PFSK-1 (cell line): ENCODE results near the gene AGMO.

Source experiments
- FOXP2 ChIP-seq: optimal IDR thresholded peaks from 2 replicates; pipeline ENCODE3; 2011; ENCODE audit warnings: borderline replicate concordance, control low read depth, inconsistent platforms; ENCODE audit not compliant: insufficient read depth; ENCODE audit errors: extremely low read length, extremely low read depth
- POLR2AphosphoS5 ChIP-seq: IDR thresholded peaks from 2 replicates; pipeline ENCODE4 v1.6.1; 2012; ENCODE audit warnings: low read depth, mild to moderate bottlenecking, control low read depth, low read length, moderate library complexity
- SIN3A ChIP-seq: IDR thresholded peaks from 2 replicates; pipeline ENCODE4 v1.6.1; 2012; ENCODE audit warnings: mild to moderate bottlenecking, low read length, moderate library complexity, borderline replicate concordance; ENCODE audit not compliant: insufficient read depth
- TAF1 ChIP-seq: IDR thresholded peaks from 2 replicates; pipeline ENCODE4 v1.6.1; 2012; ENCODE audit warnings: low read length, control low read depth, borderline replicate concordance; ENCODE audit not compliant: insufficient read depth
- TF ChIP-seq, protein P1 (sequence below), 2 experiments: IDR thresholded peaks; 2 replicates each; pipeline versions ENCODE4 v1.6.1 to v1.8.0; 2011 to 2012; ENCODE audit warnings: low read depth in 2 of 2, low read length in 2 of 2, control low read depth in 1 of 2, inconsistent platforms in 1 of 2, mild to moderate bottlenecking in 1 of 2, moderate library complexity in 1 of 2; ENCODE audit not compliant: insufficient read depth in 1 of 2

Gene AGMO

DNA sequence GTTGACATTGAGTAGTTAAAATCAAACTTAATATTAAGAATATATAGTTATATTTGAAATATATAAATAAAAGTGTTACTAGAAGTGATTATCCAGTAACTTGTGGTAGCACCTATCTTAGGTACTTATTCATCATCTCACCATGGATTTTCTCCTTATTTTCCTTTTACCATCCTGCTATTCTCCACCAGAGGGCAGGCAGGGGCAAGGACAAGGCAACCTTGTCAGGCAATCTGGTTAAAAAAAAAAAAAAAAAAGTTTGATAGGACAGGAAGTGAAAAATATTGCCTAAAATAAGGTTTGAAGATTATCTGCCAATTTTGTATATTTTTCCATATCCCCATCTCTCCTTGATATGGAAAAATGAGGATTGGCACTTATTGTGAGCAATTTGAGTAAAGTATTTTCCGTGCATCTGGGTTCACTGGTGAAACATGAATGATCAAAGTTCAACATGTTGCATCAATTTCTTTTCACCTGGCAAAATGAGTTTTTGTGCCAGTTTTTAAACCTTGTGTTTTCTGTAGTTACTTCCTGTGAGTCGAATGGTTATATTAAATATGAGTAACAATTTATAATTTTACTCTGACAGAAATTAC is 256.7 kb downstream of the AGMO start:
- no peak for TF ChIP-seq POLR2AphosphoS5

- TF ChIP-seq TAF1, result no peak
- TF ChIP-seq, protein P1, sequence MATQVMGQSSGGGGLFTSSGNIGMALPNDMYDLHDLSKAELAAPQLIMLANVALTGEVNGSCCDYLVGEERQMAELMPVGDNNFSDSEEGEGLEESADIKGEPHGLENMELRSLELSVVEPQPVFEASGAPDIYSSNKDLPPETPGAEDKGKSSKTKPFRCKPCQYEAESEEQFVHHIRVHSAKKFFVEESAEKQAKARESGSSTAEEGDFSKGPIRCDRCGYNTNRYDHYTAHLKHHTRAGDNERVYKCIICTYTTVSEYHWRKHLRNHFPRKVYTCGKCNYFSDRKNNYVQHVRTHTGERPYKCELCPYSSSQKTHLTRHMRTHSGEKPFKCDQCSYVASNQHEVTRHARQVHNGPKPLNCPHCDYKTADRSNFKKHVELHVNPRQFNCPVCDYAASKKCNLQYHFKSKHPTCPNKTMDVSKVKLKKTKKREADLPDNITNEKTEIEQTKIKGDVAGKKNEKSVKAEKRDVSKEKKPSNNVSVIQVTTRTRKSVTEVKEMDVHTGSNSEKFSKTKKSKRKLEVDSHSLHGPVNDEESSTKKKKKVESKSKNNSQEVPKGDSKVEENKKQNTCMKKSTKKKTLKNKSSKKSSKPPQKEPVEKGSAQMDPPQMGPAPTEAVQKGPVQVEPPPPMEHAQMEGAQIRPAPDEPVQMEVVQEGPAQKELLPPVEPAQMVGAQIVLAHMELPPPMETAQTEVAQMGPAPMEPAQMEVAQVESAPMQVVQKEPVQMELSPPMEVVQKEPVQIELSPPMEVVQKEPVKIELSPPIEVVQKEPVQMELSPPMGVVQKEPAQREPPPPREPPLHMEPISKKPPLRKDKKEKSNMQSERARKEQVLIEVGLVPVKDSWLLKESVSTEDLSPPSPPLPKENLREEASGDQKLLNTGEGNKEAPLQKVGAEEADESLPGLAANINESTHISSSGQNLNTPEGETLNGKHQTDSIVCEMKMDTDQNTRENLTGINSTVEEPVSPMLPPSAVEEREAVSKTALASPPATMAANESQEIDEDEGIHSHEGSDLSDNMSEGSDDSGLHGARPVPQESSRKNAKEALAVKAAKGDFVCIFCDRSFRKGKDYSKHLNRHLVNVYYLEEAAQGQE (IDR thresholded peaks at IDR 0.05; ENCODE audit: insufficient read depth in 1 of 2, low read depth in 2 of 2, low read length in 2 of 2), result no peak
Measured at GRCh38 chr7:15303357-15303756, 258.5 kb downstream of the AGMO start.

DNA sequence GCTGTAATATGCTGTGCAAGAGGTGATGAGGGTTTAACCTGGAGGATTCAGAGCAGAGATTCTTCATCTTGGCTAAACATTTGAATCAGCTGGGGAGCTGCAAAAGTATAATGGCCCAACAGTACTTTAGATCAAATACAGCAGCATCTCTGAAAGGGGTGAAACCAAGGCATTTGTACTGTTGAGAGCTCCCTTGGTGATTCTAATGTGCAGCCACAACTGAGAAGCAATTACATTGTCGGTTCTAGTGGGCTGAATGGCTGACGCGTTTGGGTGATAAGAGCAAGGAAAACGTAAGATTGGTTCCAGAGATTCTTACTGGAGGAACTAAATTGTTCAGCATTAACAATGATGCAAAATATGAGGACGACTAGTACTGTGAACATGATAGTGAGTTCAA is 269.7 kb downstream of the AGMO start:
- TF ChIP-seq FOXP2 (no peak), POLR2AphosphoS5 (no peak), TAF1 (no peak), SIN3A (no peak)
- TF ChIP-seq, protein P1 (IDR thresholded peaks at IDR 0.05; ENCODE audit: insufficient read depth in 1 of 2, low read depth in 2 of 2, low read length in 2 of 2), result no peak

DNA sequence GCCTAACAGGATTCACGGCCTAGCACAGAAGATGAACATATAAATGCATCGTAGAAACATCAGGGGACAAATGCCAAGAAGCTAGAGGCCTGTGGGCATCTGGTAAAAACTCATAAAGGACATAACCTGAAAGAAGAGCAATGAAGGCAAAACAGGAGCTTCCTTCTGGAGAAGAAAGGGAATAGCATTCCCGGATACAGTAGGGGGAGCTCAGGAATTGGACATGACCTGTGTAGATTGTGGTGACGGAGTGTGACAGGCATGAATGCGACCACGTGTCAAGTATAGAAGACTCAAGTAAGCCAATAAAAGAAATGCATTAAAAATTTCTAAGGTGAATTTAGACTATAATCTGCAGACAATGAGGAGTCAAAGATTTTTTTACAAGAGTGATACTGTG is 270.1 kb downstream of the AGMO start:
- TF ChIP-seq, protein P1 (IDR thresholded peaks at IDR 0.05; ENCODE audit: insufficient read depth in 1 of 2, low read depth in 2 of 2, low read length in 2 of 2), result no peak
- TF ChIP-seq SIN3A (no peak), POLR2AphosphoS5 (no peak), TAF1 (no peak), FOXP2 (no peak)

DNA sequence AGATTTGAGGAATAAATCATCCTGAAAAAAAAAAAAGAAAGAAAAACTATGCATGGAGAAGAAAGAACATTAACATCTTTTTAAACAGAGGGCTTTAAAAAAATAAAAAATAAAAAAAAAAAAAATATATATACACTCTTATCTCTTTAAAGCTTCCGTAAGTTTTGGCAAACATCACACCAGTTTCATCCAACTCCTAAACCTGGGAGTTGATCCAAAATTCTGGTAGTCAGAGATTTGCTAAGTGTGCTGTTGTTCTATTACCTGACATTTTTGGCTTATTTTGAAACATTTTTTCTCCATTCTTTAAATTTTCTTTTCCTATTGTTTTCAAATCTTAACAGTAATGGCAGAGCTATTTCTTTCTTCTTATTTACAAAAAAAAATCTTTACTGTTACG is 273.1 kb downstream of the AGMO start:
- TF ChIP-seq SIN3A (no peak), POLR2AphosphoS5 (no peak), TAF1 (no peak), FOXP2 (no peak)
- TF ChIP-seq, protein P1 (IDR thresholded peaks at IDR 0.05; ENCODE audit: insufficient read depth in 1 of 2, low read depth in 2 of 2, low read length in 2 of 2), result no peak

DNA sequence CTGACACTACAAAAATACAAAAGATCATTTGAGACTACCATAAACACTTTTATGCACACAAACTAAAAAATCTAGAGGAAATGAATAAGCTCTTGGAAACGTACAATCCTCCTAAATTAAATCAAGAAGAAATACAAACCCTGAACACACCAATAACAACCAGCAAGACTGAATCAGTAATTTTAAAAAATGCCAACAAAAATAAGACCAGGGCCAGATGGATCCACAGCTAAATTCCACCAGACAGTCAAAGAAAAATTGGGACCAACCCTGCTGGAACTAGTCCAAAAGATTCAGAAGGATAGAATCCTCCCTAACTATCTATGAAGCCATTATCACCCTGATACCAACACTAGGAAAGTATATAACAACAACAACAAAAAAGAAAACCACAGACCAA is 277.4 kb downstream of the AGMO start:
- TF ChIP-seq TAF1, result no peak
- TF ChIP-seq, protein P1 (IDR thresholded peaks at IDR 0.05; ENCODE audit: insufficient read depth in 1 of 2, low read depth in 2 of 2, low read length in 2 of 2), result no peak
- no peak for TF ChIP-seq POLR2AphosphoS5
- no peak for TF ChIP-seq SIN3A
- TF ChIP-seq FOXP2, result no peak
